Astrocyte (in vitro differentiated cells and primary cell): Measurements from ENCODE around the gene MC4R.
"Not testable (repeated sequence)": the region's sequence is repeated elsewhere in the genome, so short reads cannot be mapped to it uniquely, and the experiment has no call there.

Source experiments
- EZH2 ChIP-seq: IDR thresholded peaks from 2 replicates; pipeline ENCODE4 v1.6.1; 2012; ENCODE audit warnings: mild to moderate bottlenecking, low read length, inconsistent platforms; ENCODE audit not compliant: insufficient read depth
- TF ChIP-seq, protein P1 (sequence below): IDR thresholded peaks from 2 replicates; pipeline ENCODE4 v1.5.1; 2011; ENCODE audit warnings: low read depth, mild to moderate bottlenecking, inconsistent platforms, low read length, moderate library complexity; ENCODE audit not compliant: insufficient read depth

DNA sequence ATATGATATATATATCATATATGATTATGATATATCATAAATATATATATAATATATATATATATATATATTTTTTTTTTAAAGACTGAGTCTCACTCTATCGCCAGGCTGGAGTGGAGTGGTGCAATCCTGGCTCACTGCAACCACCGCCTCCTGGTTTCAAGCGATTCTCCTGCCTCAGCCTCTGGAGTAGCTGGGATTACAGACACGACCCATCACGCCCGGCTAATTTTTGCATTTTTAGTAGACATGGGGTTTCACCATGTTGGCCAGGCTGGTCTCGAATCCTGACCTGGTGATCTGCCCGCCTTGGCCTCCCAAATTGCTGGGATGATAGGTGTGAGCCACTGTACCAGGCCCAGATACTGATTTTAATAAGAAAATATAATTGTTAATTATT is 49.7 kb upstream of the MC4R start:
- TF ChIP-seq, protein P1, sequence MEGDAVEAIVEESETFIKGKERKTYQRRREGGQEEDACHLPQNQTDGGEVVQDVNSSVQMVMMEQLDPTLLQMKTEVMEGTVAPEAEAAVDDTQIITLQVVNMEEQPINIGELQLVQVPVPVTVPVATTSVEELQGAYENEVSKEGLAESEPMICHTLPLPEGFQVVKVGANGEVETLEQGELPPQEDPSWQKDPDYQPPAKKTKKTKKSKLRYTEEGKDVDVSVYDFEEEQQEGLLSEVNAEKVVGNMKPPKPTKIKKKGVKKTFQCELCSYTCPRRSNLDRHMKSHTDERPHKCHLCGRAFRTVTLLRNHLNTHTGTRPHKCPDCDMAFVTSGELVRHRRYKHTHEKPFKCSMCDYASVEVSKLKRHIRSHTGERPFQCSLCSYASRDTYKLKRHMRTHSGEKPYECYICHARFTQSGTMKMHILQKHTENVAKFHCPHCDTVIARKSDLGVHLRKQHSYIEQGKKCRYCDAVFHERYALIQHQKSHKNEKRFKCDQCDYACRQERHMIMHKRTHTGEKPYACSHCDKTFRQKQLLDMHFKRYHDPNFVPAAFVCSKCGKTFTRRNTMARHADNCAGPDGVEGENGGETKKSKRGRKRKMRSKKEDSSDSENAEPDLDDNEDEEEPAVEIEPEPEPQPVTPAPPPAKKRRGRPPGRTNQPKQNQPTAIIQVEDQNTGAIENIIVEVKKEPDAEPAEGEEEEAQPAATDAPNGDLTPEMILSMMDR: not testable (repeated sequence)
- not testable (repeated sequence) for TF ChIP-seq EZH2
